ENCODE data around the gene TTC28.

The TTC28 gene

DNA sequence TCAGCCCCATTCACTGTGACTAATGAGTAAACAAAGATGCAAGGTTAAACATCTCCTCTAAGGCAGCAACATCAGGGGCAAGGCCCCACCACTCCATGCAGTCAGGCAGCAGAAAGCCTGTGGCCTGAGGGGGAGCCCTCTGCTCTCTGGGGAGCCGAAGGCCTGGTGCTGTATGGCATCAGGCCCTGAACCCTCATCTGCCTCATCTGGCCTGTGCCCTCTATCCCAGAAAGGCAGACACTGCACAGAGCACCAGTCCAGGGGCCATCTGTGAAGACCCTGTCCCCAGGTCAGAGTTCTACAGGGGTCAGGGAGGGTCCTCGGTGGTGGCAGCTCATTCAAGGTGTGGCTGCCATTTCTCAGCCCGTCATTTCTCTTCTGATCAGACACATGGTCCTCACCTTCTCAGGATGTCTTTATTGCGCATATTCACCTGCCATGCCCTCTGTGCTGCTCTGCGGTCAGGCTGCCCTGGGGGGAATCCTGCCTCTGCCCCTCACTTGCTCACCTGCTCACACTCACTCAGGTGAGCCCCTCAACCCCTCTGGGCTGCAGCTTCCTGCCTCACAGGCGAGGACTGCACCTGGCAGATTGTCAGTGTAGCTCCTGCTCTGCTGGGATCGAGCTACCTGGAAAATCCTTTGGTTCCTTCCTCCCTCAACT is 657.5 kb downstream of the TTC28 start:
- DNase-seq, result no peak

DNA sequence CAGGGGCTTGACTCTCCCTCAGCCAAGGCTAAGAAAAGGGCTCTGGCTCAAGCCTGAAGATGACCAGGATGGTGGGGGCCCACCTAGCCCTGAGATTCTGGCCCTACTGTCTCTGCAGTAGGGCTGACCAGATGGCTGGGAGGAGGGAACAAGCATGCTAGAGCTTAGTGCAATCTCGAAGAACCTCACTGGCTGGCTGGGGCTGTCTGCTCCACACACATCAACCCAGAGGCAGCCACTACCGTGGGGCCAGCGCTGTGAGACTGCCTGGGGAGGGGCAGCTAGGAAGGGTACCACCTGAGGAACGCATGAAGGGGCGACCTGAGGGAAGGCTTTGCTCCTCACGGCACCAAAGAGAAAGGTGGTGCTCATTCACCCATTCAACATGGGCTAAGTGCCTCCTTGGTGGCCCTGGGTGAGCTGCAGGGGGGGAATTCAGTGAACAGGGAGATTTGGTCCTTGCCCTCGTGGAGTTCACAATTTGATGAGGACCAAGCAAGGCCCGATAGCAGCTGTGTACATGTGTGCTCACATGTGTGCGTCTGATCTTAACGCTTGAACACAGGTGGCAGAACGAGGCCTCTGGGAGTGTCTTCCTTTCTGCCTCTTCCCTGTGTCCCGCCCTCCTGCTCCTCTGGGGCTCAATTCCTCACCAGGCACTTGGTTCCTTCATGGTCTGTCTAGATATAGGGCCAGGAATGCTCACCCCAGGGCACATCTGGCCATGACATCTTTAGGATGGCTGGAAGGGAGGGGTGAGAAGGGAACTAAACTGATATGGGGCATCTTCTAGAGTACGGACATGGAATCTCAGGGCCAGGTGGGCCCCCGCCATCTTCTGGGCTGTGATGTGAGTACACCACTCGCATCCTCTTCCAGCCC is 658.3 kb downstream of the TTC28 start:
- ATAC-seq (no peak), DNase-seq (no peak)

More for the DNA sequence above, 657.5 kb downstream of the TTC28 start:
- no peak for ATAC-seq

DNA sequence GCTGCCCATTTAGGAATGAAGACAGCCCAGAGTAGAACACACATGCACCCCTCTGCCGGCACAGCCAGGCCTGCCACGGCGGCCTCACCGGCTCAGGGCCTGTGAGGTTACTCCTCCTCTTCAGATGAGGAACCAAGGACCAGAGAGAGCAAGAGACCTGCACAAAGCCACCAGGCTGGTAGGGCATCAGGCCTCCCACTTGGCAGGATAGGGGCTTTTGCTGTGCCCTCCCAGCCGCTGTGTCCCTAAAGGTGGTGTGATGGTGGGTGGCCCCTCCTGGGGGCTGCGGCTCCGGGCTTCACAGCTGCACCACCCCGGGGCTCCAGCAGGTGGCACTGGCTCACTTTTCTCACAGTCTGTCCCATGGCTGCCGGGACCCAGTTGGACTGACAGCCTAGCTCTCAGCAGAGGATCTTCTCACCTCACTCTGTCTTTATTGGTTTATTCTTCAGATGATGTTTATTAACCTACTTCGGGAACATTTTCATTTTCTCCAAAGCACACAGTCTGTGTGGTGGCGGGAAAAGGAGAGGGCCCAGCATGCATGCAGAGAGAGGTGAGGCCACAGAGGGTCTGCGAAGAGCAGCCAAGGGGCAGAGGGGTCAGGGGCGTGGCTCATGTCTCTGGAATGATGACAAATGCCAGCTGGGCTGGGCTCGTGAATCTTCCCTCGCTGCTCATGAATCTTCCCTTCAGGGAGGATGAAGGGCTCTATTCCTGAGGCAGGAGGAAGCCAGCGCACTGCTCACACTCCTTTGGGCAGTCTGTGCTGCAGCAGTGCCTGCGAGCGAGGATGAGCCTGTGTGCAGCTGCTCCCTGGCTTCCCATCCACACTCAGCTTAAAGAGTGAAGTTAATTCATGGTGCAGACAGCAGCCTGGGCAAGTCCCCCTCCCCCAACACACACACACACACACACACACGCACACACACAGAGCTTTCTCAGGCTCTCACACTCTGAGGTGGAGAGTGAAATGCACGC is 659.5 kb downstream of the TTC28 start:
- ATAC-seq, result peak; percentile 64
- DNase-seq, result peak; percentile 75

DNA sequence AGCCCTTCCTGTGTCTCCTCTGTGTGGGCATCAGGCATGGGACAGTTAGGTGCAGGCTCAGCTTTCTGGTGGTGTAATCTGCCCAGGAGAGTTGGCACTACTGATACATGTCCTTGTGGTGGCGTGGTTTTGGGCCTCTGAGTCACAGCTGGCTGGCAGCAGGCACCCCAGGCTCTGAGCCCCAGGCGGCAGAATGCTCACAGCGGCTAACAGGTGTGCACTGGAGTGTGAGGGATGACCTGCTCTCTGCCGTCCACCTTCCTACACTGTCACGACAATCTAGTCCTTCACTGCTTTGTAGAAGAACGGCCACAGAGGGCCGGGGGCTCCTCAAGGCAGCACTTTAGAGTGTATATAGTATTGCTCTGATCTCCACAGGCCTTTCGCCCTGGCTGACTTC is 660.3 kb downstream of the TTC28 start:
- ATAC-seq, result no peak
- DNase-seq, result peak; percentile 13

DNA sequence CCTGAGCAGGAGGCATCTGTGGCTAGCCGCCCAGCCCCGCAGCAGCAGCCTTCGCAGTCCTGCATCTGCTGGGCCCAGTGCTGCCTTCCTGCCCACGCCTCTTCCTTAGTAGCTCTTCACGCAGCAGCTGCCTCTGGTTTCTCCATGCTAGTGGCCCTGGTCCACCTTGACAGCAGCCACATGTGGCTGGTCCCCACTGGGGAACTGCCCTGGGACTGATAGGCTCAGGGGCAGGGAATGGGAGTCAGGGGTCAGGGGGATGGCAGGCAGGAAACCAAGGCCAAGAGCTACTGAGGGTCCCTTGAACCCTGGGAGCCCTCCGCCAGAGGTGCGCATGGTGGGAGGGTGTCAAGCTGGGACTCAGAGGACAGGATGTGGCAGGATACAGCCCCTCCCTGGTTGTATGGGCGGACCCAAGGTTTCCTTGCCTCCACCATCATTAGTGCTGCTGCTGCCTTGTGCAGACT is 661.1 kb downstream of the TTC28 start:
- no peak for ATAC-seq
- no peak for DNase-seq

DNA sequence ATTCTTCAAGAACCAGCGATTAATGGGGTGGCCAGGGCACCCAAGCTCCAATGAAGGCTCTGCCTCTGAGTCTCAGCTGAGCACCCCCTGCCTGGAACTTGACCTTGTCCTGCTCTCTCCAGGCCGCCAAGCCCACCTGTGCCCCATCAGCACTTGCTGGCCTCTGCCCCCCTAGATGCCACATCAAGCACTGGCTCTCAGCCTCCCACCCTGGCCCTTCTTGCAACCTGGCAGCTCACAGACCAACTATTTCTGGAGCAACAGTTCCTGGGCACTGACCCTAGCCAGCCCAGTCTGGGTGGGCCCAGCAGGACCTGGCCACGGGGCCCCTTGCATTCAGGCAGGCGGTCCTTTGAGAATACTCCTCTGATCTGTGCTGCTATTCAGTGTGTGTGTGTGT is 661.8 kb downstream of the TTC28 start:
- ATAC-seq (no peak), DNase-seq (no peak)

DNA sequence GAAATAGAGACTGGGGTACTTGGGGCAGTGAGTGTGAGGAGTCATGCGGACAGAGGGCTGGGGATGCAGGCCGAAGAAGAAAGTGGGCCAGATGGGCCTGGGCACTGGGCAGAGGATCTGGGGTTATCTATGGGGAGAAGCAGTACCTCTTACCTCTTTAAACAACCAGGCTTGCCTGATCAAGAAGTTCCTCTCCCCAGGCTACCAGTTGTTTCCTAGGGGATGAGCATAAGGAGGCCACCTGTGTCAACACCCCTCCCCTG is 662.2 kb downstream of the TTC28 start:
- DNase-seq, result no peak
- no peak for ATAC-seq

DNA sequence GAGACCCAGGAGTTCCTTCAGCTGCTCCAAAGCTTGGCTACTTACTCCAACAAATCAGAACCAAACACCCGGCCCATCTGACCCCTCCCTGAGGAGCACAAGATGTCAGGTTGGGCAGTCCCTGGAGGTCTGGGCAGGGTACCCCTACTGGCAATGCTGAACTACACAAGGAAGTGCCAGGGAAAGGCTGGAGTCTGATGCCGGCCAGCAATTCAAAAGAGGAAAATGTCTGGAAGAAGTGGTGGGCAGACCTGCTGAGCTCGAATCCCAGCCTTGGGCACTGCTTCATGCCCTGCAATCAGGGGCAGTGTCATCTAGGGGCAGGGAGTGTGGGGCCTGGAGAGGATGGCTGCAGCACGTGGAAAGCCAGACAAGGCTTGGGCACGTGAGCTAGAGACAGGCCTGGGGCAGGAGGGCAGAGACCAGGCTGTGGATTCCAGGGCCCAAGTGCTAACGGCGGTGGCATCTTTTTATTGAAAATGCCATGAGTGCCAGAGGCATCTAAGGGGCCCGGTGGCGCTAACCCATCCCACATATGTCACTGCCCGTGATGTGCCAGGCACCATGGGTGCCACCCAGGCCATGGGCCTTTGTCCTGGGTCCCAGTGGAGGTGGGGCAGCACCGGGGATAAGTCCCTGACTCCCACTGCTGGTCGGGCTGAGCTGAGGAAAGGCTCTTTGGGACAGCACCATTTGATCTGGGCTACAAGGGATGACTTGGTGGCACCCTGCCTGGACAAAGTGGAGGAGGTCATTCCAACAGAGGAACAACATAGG is 662.7 kb downstream of the TTC28 start:
- ATAC-seq (no peak), DNase-seq (no peak)

DNA sequence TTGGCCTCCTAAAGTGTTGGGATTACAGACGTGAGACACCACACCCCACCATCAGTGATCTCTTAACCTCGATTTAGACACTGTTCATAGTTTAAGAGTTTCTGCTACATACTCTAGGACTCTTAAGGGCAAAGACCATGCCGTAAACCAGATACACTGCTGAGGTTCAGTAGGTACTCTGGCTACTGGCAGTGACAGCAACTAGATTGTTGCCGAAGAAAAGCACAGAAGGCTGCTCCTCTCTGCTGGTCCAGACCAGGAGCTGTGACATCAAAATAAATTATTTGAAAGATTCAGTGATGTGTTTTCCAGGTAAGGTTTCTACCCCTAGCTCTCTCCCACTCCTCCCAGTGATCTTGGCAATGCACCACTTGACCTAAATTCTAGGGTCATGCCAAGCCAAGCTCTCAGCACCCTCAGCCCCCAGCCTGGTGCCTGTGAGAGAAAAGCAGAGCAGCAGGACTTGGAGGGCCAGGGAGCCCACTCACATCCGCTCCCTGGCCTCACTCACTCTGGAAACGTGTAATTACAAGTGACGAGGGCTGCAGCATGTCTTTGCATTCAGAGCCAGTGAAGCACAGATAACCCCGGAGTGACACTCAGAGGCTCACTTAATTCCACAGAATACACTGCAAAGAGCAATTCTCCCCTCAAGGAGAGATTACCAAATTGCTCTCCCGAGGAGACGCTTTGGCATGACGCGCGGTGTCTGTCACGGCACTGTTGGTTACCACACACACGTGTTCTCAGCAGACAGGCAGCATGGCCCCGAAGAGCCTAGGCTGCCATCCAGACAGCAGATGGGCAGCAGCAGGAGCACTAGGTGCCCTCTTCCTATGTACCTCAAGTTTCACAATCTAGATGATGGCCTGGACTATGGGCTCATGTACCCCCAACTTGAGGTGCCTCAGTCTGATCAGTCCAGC is 663.7 kb downstream of the TTC28 start:
- DNase-seq, result no peak
- ATAC-seq, result no peak

DNA sequence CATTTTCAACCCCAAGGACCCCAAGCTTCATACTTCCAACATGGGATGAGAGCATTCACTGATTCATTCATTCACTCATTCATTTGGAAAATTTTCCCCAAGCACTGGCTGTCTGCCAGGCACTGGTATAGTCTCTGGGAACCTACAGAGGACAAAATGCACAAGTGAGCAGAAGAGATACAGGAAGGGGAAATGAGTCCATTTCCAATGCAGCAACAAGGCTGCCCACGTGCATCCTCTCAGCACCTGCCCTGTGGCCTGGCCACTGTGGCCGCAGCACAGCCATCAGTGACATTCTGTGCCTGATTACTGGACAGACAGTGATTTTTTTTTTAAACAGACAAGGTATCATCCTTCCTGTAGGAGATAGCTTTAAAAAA is 664.6 kb downstream of the TTC28 start:
- DNase-seq (no peak), ATAC-seq (no peak)

DNA sequence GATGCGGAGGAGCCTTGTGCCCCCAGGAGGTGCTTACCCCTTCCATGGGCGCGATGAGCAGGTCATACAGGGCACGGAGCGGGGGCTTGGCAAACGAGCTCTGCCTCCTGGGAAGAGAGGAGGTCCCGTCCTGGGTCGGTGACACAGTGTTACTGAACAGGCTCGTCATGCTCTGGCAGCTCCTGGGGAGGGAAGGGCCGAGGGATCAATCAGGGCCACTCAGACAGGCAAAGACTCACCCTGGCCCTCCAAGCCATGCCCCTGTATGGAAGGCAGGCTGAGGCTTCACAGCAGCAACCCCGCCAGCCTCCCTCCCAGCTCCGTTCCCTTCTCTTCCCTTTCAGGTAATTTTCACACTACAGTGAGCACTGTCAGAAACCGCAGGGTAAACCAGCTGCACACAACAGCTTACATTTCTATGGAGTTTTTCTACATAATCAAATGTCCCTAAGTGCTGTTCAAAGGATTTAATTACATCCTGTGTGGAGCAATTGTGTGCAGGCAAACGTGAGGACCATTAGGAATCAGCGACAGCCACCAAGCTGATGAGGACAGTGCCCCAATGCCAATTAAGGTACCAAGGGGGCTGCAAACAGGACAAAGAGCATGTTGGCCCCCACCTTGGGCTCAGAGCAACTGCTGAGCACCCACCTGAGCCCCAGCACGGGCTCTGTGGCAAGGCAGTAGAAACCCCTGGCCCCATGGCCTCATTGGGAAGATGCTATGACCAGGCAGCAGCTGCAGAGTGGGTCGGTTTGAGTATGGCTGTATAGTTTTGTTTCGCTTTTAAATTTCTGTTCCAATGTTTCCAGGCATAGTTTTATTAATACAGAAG is 665.2 kb downstream of the TTC28 start:
- no peak for ATAC-seq
- no peak for DNase-seq

DNA sequence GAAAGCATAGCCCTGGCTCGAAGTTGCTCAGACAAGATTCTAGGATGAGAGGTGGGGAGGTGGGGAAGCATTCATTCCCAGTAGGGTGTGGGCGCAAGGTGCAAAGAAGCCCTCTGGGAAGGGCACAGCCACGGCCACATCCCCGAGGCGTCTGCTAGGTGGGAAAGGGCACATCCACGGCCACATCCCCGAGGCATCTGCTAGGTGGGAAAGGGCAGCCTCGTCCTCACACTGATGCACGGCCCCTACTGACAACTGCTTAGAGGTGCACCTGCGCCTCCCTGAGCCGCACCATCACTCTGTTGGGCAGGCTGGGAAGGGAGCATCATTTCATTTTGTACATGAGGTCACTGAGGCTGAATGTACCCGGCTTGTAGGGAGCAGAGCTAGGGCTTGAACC is 666.0 kb downstream of the TTC28 start:
- DNase-seq (no peak), ATAC-seq (no peak)

DNA sequence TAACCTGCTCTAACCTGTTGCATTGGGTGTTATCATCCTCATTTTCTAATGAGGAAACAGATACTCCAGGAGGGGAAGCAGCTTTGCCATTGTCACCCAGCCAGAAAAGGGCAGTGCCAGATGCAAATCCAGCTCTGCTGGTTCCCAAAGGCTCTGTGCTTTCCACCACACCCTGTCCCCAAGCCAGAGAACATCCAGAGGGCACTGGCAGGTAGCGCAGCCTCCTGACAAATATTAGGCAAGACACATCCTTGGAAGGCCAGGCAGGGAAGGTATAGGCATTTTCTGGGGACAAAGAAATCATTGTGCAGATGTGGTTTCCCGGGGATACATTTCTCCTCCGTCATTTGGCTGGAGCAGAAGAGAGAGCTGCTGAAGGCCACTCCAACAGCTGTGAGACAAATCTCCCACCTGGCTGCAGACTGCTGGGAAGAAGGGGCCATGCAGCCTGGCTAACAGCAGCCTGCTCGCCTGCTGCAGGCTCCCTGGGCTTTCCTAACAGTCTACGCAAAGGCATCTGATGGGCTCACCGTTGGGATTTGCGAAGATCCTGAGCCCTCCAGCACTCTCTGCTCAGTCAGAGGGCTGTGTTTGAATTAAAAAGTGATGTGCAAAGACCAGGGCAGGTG is 666.7 kb downstream of the TTC28 start:
- no peak for ATAC-seq
- no peak for DNase-seq

DNA sequence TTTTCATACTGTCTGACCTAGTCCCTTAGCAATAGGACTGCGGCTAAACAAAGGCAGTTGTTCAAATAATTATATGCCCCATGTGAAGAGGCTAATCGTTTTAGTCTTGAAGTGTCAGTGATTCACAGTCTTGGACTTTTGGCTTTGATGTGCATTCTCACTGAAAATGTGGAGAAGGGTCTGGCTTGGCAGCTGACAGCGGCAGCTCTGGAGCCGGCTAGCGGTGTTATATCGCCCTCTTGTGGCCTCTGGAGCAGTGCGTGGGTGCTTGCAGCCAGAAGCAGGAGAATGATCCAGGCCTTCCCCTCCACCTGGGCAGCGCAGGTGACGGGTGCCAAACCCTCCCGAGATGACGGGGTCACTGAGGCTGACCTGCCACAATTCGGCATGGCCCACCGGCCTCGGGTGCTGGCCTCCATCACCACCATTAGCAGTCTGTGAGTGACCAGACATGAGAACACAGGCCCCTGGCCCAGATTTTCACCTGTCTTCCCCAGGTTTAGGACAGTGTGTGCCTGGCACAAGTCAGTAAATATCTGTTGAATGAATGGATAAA is 670.3 kb downstream of the TTC28 start:
- DNase-seq, result peak; percentile 83
- ATAC-seq, result peak; percentile 73

DNA sequence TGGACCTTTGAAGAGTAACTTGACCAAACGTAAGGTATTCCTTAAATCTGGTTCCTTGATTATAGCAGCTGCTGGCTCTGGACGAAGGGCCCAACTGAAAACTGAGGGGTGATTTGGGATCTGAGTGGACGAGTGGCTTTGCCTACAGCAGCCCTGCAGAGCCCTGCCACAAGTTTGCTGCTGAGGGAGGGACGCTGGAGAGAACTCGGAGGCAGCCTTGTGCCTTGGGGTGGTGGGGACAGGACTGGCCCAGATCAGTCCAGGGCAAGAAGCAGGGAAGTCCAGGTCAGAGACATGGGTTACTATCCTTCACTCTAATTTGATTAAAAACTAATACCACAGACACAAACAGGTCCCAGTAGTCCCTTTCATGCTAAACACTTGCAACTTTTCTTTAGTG is 671.0 kb downstream of the TTC28 start:
- ATAC-seq, result no peak
- no peak for DNase-seq

DNA sequence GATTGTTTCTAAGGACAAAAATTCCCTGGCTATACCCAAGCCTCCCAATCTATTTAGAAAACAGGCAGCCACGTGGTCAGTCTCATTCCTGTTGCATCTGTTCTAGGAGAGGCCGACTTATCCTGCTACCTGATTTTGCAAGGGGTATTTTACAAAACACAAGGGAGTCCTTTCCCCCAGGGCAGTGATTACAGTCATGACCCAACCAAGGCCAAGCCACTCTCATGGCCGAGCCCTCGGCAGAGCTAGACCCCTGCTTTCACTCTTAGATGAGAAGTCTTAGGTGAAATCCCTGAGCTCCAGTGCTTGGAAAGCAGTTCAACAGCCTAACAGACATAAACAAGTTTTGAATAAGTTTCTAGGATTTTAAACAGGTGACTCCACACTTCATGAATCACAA is 671.6 kb downstream of the TTC28 start:
- ATAC-seq, result no peak
- DNase-seq, result no peak

DNA sequence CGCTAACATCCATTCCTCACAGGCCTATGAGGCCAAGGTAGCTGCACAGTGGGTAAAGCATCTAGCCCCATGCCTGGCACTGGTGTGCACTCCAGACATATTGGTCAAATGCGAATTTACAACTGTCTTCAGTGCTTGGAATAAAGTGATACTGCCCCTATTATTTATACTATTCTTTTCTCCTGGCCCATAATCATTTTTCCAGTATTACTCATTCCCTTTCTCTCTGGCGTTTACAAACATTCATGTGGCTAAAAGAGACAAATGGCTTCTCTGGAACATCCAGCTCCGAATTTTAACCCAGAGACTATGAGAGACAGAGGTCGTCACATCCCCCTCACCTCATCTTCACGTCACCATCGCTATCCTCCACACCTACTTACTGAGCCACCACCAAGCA is 673.4 kb downstream of the TTC28 start:
- DNase-seq, result no peak
- ATAC-seq, result no peak

DNA sequence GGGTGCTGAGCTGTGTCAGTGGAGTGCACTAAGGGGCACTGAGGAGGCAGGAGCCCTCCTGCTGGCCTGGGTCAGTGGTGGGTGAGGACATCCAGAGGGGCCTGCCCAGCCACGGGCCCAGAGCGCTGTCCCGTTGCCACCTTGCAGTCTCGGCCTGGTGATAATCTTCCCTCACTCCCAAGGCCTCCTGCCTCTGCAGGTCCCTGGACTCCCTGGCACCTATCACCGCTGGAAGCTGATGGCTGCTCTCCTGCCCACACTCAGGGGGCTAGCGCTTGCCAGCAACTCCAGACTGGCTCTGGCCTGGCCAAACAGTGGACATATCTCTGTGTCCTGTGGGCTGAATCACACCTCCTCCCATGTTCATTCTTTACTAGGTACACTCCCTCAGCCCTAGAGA is 674.1 kb downstream of the TTC28 start:
- ATAC-seq, result no peak
- DNase-seq, result no peak

DNA sequence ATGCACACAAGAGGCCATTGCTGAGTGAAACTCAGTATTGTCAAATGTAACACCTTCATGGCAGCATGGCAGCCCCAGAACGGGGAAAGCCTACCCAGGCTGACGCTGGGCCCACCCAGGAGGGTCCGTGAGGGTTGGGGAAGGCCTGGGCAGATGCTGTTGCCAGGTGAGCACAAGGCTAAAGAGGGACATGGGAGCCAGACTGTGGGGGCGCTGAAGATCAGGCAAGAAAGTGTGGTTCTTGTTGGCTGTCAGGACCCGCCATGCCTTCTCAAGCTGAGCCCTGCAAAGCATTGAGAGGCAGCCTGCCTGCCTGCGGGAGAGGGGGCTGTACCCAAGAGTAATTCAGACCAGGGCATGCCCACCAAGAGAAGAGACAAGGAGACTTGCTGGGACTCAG is 675.6 kb downstream of the TTC28 start:
- ATAC-seq (no peak), DNase-seq (no peak)

Measured in stimulated activated naive CD8-positive, alpha-beta T cell treated with anti-CD3 and anti-CD28 coated beads, Interleukin-15, Interleukin-2, amounts not matched to agents 100 U/mL and 50 U/mL, for 24 hours (primary cell).